Uterus (tissue), 2 donors: Measurements from ENCODE around the gene CNPPD1.

Experiments used
- CTCF ChIP-seq, 4 experiments: fragments of 200-600 bp in 2 of 4; fragments of 450-650 bp in 2 of 4; sonication (generic) in 2 of 4; IDR thresholded peaks; one replicate each; pipeline ENCODE4 v1.5.1; 2016 to 2019; ENCODE audit warnings: antibody characterized with exemption in 4 of 4, mild to moderate bottlenecking in 2 of 4, moderate library complexity in 1 of 4
- POLR2A ChIP-seq, 2 donors: fragments of 450-650 bp; IDR thresholded peaks; one replicate each; pipeline ENCODE4 v1.6.1; 2016; ENCODE audit warnings: antibody characterized with exemption in 2 of 2, mild to moderate bottlenecking in 1 of 2, moderate library complexity in 1 of 2

- TF ChIP-seq CTCF (IDR thresholded peaks at IDR 0.05) (no peak), POLR2A (IDR thresholded peaks at IDR 0.05) (no peak)
Measured at GRCh38 chr2:219122202-219122980, 54.3 kb downstream of the CNPPD1 start.
